Liver (tissue), 9 donors: ENCODE data around the gene FPR1. TPM values are rescaled to one million over a fixed set of nuclear protein-coding genes. Genes with fewer than 3 reads are reported as not detected.

Source experiments
- DNase-seq: peaks from one replicate; pipeline ENCODE4 v3.0.0-alpha.2; 2017; ENCODE audit warnings: low spot score
- H3K27ac ChIP-seq, 2 donors: one replicate each; pipeline ENCODE4 v1.7.0; 2013; ENCODE audit warnings: inconsistent platforms in 2 of 2, low read length in 2 of 2, control low read depth in 1 of 2, low read depth in 1 of 2, mild to moderate bottlenecking in 1 of 2
- H3K27me3 ChIP-seq, 4 donors: one replicate each; pipeline versions ENCODE4 v1.6.1 to v1.7.0; 2013; ENCODE audit warnings: low read length in 3 of 4, inconsistent platforms in 1 of 4, mild to moderate bottlenecking in 1 of 4, moderate library complexity in 1 of 4; ENCODE audit not compliant: control insufficient read depth in 4 of 4, insufficient read depth in 4 of 4
- H3K36me3 ChIP-seq, 4 donors: one replicate each; pipeline versions ENCODE4 v1.6.1 to v1.7.0; 2013; ENCODE audit warnings: low read length in 3 of 4, mild to moderate bottlenecking in 3 of 4, low read depth in 1 of 4, moderate library complexity in 1 of 4; ENCODE audit not compliant: control insufficient read depth in 4 of 4, insufficient read depth in 3 of 4
- H3K4me1 ChIP-seq, 4 donors: one replicate each; pipeline versions ENCODE4 v1.6.1 to v1.7.0; 2013; ENCODE audit warnings: low read length in 3 of 4, mild to moderate bottlenecking in 3 of 4, moderate library complexity in 1 of 4; ENCODE audit not compliant: control insufficient read depth in 4 of 4, insufficient read depth in 4 of 4
- H3K4me3 ChIP-seq, 3 donors: one replicate each; pipeline versions ENCODE4 v1.6.1 to v1.7.0; 2013; ENCODE audit warnings: low read length in 3 of 3, control low read depth in 1 of 3, low read depth in 1 of 3, mild to moderate bottlenecking in 1 of 3
- H3K9ac ChIP-seq, 2 donors: one replicate each; pipeline ENCODE4 v1.7.0; 2013; ENCODE audit warnings: low read length in 2 of 2, mild to moderate bottlenecking in 2 of 2, moderate library complexity in 2 of 2, control low read depth in 1 of 2, low read depth in 1 of 2
- H3K9me3 ChIP-seq, 4 donors: one replicate each; pipeline versions ENCODE4 v1.6.1 to v1.7.0; 2013; ENCODE audit warnings: low read length in 3 of 4; ENCODE audit not compliant: control insufficient read depth in 4 of 4
- ATF3 ChIP-seq: IDR thresholded peaks from 2 replicates; pipeline ENCODE4 v1.6.1; 2016; ENCODE audit warnings: antibody characterized with exemption
- EGR1 ChIP-seq, 2 donors: IDR thresholded peaks; 2 replicates each; pipeline ENCODE4 v1.6.1; 2016 to 2018; ENCODE audit warnings: antibody characterized with exemption in 2 of 2, low read depth in 2 of 2
- FOXA2 ChIP-seq: IDR thresholded peaks from 2 replicates; pipeline ENCODE4 v1.6.1; 2016; ENCODE audit warnings: antibody characterized with exemption
- HNF4A ChIP-seq, 2 donors: conservative IDR thresholded peaks; 2 replicates each; pipeline ENCODE4 v1.6.1; 2016; ENCODE audit warnings: antibody characterized with exemption in 2 of 2, mild to moderate bottlenecking in 2 of 2
- HNF4G ChIP-seq: IDR thresholded peaks from 2 replicates; pipeline ENCODE4 v1.6.1; 2016; ENCODE audit warnings: antibody characterized with exemption
- RAD21 ChIP-seq, 2 donors: IDR thresholded peaks; 2 replicates each; pipeline ENCODE4 v1.6.1; 2016; ENCODE audit warnings: antibody characterized with exemption in 2 of 2, mild to moderate bottlenecking in 2 of 2
- RXRA ChIP-seq, 2 donors: IDR thresholded peaks; 2 replicates each; pipeline ENCODE4 v1.6.1; 2017 to 2018; ENCODE audit warnings: antibody characterized with exemption in 2 of 2, mild to moderate bottlenecking in 1 of 2
- SP1 ChIP-seq: IDR thresholded peaks from 2 replicates; pipeline ENCODE4 v1.6.1; 2018; ENCODE audit warnings: antibody characterized with exemption, mild to moderate bottlenecking
- TAF1 ChIP-seq: conservative IDR thresholded peaks from 2 replicates; pipeline ENCODE4 v1.6.1; 2016; ENCODE audit warnings: antibody characterized with exemption, mild to moderate bottlenecking
- YY1 ChIP-seq: IDR thresholded peaks from 2 replicates; pipeline ENCODE4 v1.6.1; 2016; ENCODE audit warnings: antibody characterized with exemption, mild to moderate bottlenecking
- WGBS: extraction: QIAGEN DNeasy Blood & Tissue Kit; methylation state at CpG from one replicate; pipeline ENCODE4 v1.1.7; 2013; 5-methylcytosine and 5-hydroxymethylcytosine counted together
- polyA plus RNA-seq, 2 donors: library from polyadenylated mRNA; stranded (reverse) in 1 of 2; unstranded in 1 of 2; fragments of 200-250 nt in 1 of 2; fragments of >200 nt in 1 of 2; fragmentation: Nextera tagmentation in 1 of 2; extraction: Ambion mirVana in 1 of 2; gene quantifications; one replicate each; pipeline versions ENCODE4 v1.2.1 to v1.2.3, GENCODE V29; 2013 to 2015
- total RNA-seq, 2 donors: library from RNA; depleted of rRNA; stranded (reverse); fragments of >200 nt; gene quantifications; one replicate each; pipeline ENCODE4 v1.2.3, GENCODE V29; 2014
- TF ChIP-seq, protein P1 (sequence below): IDR thresholded peaks from 2 replicates; pipeline ENCODE4 v1.6.1; 2016; ENCODE audit warnings: antibody characterized with exemption, mild to moderate bottlenecking
- TF ChIP-seq, protein P2 (sequence below): IDR thresholded peaks from 2 replicates; pipeline ENCODE4 v1.6.1; 2016; ENCODE audit warnings: antibody characterized with exemption
- donor health status: healthy.
- donor health status: healthy.
- donor health status: healthy.
- donor health status: healthy.
- donor health status: healthy.

The FPR1 gene
- total and polyA plus RNA-seq, 4 donors: 2.7 to 17.0 (median 8.1) TPM

- H3K4me3 ChIP-seq: peak overlapping the region; percentile 66 to 75 (median 69)
- WGBS: 2% methylated on average over 74 of the region's 74 CpGs
These were observed 47.8 kb downstream of the FPR1 start for GRCh38 chr19:51703575-51704515.

GRCh38 chr19:51702825-51703574, 48.7 kb downstream of the FPR1 start:
- Histone ChIP-seq H3K9me3 (peaks cover 0 to 13% (median 0%) of the 10 kb centered on the region in 4 donors), H3K4me3 (no peak overlapping the region), H3K36me3 (no peaks in the 10 kb centered on the region), H3K27ac (peak overlapping the region; percentile 4 to 82), H3K27me3 (no peaks in the 10 kb centered on the region), H3K9ac (no peak overlapping the region), H3K4me1 (peaks cover 0 to 4% (median 2%) of the 10 kb centered on the region in 4 donors)
- DNase-seq: no peak
- 16% methylated on average over 46 of the region's 46 CpGs for WGBS
- TF ChIP-seq, protein P1, sequence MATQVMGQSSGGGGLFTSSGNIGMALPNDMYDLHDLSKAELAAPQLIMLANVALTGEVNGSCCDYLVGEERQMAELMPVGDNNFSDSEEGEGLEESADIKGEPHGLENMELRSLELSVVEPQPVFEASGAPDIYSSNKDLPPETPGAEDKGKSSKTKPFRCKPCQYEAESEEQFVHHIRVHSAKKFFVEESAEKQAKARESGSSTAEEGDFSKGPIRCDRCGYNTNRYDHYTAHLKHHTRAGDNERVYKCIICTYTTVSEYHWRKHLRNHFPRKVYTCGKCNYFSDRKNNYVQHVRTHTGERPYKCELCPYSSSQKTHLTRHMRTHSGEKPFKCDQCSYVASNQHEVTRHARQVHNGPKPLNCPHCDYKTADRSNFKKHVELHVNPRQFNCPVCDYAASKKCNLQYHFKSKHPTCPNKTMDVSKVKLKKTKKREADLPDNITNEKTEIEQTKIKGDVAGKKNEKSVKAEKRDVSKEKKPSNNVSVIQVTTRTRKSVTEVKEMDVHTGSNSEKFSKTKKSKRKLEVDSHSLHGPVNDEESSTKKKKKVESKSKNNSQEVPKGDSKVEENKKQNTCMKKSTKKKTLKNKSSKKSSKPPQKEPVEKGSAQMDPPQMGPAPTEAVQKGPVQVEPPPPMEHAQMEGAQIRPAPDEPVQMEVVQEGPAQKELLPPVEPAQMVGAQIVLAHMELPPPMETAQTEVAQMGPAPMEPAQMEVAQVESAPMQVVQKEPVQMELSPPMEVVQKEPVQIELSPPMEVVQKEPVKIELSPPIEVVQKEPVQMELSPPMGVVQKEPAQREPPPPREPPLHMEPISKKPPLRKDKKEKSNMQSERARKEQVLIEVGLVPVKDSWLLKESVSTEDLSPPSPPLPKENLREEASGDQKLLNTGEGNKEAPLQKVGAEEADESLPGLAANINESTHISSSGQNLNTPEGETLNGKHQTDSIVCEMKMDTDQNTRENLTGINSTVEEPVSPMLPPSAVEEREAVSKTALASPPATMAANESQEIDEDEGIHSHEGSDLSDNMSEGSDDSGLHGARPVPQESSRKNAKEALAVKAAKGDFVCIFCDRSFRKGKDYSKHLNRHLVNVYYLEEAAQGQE: no peak
- TF ChIP-seq HNF4A (conservative IDR thresholded peaks at IDR 0.05) (no peak), TAF1 (no peak), ATF3 (no peak), HNF4G (no peak), EGR1 (IDR thresholded peaks at IDR 0.05; ENCODE audit: low read depth in 2 of 2) (no peak), FOXA2 (no peak), RXRA (IDR thresholded peaks at IDR 0.05) (no peak), YY1 (no peak)

More at GRCh38 chr19:51703575-51704515, 47.8 kb downstream of the FPR1 start:
- peaks cover 0 to 8% (median 0%) of the 10 kb centered on the region in 4 donors for H3K9me3 ChIP-seq
- no peaks in the 10 kb centered on the region for H3K27me3 ChIP-seq
- H3K9ac ChIP-seq: peak overlapping the region; percentile 75 to 86
- TF ChIP-seq SP1: peak; percentile 29
- TF ChIP-seq EGR1 (IDR thresholded peaks at IDR 0.05; ENCODE audit: low read depth in 2 of 2): peak in 1 of 2 donors; percentile 89
- peak; percentile 29 for TF ChIP-seq YY1
- TF ChIP-seq, protein P2, sequence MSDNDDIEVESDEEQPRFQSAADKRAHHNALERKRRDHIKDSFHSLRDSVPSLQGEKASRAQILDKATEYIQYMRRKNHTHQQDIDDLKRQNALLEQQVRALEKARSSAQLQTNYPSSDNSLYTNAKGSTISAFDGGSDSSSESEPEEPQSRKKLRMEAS: no peak
- no peak for TF ChIP-seq FOXA2
- no peak for TF ChIP-seq RAD21 (IDR thresholded peaks at IDR 0.05)
- DNase-seq: peak; percentile 93
- H3K27ac ChIP-seq: peak overlapping the region; percentile 64 to 82
- no peaks in the 10 kb centered on the region for H3K36me3 ChIP-seq
- peaks cover 0 to 4% (median 2%) of the 10 kb centered on the region in 4 donors for H3K4me1 ChIP-seq
